Measurements from ENCODE around the gene ZNF500. TPM values are rescaled to one million over a fixed set of nuclear protein-coding genes. Genes with fewer than 3 reads are reported as not detected.

The ZNF500 gene
- total RNA-seq, 1 experiment from 2014 or later: 18.3 TPM

DNA sequence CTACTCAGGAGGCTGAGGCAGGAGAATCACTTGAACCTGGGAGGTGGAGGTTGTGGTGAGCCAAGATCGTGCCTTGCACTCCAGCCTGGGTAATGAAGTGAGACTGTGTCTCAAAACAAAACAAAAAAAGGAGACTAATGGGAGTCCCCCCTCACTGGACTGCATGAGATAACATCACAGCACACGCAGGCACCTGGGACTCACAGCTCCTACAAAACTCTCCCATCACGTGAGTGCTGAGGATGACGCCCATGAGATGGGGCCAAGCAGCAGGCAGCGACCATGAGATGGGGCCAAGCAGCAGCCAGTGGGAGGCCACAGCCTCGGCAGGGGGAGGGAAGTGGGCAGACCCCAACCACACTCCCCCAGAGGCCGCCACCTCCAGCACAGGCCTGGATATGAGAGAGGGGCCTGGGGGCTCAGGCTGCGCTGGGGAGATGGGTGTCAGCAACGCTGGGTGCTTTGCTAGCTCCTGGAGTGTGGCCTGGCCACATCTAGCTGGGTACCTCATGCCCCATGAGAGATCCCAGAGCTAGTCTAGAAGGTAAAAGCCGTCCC is 17.2 kb downstream of the ZNF500 start:
- Histone ChIP-seq H4K8ac (replicated peaks; ENCODE audit: insufficient read length, low read depth, low read length) (no peak overlapping the region), H2BK120ac (ENCODE audit: low read depth, low read length, poor library complexity, severe bottlenecking) (no peak overlapping the region), H3K79me1 (ENCODE audit: insufficient read depth, low read depth, low read length, poor library complexity, severe bottlenecking) (no peaks in the 10 kb centered on the region), H2BK12ac (ENCODE audit: insufficient read length, low read depth, low read length) (no peak overlapping the region), H2AFZ (ENCODE audit: low read length) (no peak overlapping the region), H4K5ac (ENCODE audit: insufficient read length, low read depth, low read length) (no peak overlapping the region), H2BK15ac (ENCODE audit: low read depth, low read length) (no peak overlapping the region), H2BK20ac (ENCODE audit: low read depth, low read length, poor library complexity, severe bottlenecking) (no peak overlapping the region), H3K9ac (ENCODE audit: extremely low read depth, insufficient read length, low read length) (no peak overlapping the region), H2AK5ac (ENCODE audit: insufficient read length, low read length) (no peak overlapping the region), H3K56ac (ENCODE audit: insufficient read length, low read depth, low read length) (no peak overlapping the region), H3K4me1 (ENCODE audit: insufficient read depth, low read length) (no peaks in the 10 kb centered on the region), H3K27ac (ENCODE audit: insufficient read length, low read depth, low read length) (no peak overlapping the region), H2BK5ac (ENCODE audit: insufficient read length, low read length) (no peak overlapping the region), H3K9me3 (ENCODE audit: control insufficient read depth, low read depth, low read length) (no peaks in the 10 kb centered on the region), H3T11ph (ENCODE audit: low read length) (no peak overlapping the region), H3K14ac (ENCODE audit: insufficient read depth, low read length) (no peak overlapping the region), H3K4me2 (ENCODE audit: insufficient read depth, insufficient read length, low read length) (no peak overlapping the region), H4K20me1 (ENCODE audit: control insufficient read depth, insufficient read depth, insufficient read length) (no peaks in the 10 kb centered on the region), H3K27me3 (ENCODE audit: insufficient read depth, low read length) (no peaks in the 10 kb centered on the region), H3K23ac (ENCODE audit: insufficient read length, low read depth, low read length) (no peak overlapping the region), H3K23me2 (ENCODE audit: insufficient read length, low read depth, low read length, poor library complexity, severe bottlenecking) (no peaks in the 10 kb centered on the region), H4K91ac (ENCODE audit: insufficient read length, low read depth, low read length) (no peak overlapping the region), H3K18ac (ENCODE audit: insufficient read length, low read depth, low read length) (no peak overlapping the region), H3K4ac (ENCODE audit: low read depth, low read length) (no peak overlapping the region), H3K79me2 (ENCODE audit: insufficient read depth, low read length) (no peaks in the 10 kb centered on the region)
- TF ChIP-seq, protein P1, sequence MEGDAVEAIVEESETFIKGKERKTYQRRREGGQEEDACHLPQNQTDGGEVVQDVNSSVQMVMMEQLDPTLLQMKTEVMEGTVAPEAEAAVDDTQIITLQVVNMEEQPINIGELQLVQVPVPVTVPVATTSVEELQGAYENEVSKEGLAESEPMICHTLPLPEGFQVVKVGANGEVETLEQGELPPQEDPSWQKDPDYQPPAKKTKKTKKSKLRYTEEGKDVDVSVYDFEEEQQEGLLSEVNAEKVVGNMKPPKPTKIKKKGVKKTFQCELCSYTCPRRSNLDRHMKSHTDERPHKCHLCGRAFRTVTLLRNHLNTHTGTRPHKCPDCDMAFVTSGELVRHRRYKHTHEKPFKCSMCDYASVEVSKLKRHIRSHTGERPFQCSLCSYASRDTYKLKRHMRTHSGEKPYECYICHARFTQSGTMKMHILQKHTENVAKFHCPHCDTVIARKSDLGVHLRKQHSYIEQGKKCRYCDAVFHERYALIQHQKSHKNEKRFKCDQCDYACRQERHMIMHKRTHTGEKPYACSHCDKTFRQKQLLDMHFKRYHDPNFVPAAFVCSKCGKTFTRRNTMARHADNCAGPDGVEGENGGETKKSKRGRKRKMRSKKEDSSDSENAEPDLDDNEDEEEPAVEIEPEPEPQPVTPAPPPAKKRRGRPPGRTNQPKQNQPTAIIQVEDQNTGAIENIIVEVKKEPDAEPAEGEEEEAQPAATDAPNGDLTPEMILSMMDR (conservative IDR thresholded peaks at IDR 0.05): no peak
- peaks cover 8 to 26% (median 25%) of the 10 kb centered on the region in 3 experiments; a peak in 6 of 7 replicates for H3K36me3 Mint-ChIP-seq (ENCODE audit: insufficient read depth in 1 of 3, low read depth in 3 of 3)
- no peaks in the 10 kb centered on the region for H3K27me3 Mint-ChIP-seq (ENCODE audit: low read depth)
- no CpG with 5 or more reads among the region's 10 CpGs for WGBS (ENCODE audit: extremely low coverage, insufficient read length, low lambda C conversion rate)
- peaks cover 0 to 7% of the 10 kb centered on the region in 2 experiments; a peak in 2 of 4 replicates for H3K4me1 Mint-ChIP-seq
- DNase-seq: no peak
- no peak overlapping the region for H3K4me3 Mint-ChIP-seq
- H3K27ac Mint-ChIP-seq: no peak overlapping the region
- H3K9me3 Mint-ChIP-seq: no peaks in the 10 kb centered on the region

Data from H9 (cell line).